RCC 7860 (cell line): ENCODE measurements around the gene MBTD1.

ENCODE experiments used
- DNase-seq: peaks from one replicate; pipeline ENCODE4 v3.0.0-alpha.2; 2015; ENCODE audit warnings: low spot score
- FAIRE-seq: peaks from 2 replicates; lab custom pipeline; 2012; peaks lifted over from hg19 to GRCh38; lab: Jason Lieb, UNC

The MBTD1 gene

DNA sequence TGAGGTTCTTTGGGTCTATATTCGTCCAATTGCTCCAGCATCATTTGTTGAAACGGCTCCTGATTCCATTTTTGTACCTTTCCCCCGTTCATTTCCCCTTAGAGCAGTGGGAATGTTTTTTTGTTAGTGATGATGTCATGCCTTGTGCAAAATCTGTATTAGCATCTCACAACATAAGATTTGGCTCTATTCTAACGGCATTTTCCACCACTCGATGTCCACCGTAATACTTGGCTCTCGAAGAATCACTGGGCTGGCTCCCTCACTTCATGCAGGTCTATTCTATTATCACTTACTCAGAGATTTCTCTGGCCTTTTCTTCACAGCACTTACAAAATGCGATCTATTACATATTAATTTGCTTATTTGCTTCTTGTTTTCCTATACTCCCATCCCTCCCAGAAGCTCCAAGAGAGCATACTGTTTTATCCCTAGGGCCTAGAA lies 107.1 kb downstream of the MBTD1 start:
- FAIRE-seq: no peak
- DNase-seq: no peak

DNA sequence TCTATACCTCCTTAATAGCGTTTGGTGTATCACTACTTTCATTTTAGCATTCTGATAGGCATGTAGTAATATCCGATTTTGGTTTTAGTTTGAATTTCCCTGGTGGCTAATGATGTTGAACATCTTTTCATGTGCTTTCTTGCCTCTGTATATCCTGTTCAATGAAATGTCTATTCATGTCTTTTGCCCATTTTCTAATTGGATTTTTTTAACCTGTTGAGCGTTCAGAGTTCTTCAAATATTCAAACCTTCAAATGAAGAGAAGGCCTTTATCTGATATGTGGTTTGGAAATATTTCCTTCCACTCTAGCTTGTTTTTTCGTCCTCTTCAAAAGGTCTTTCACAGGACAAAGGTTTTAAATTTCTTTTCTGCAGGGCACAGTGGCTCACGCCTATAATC lies 108.9 kb downstream of the MBTD1 start:
- DNase-seq (no peak), FAIRE-seq (no peak)

DNA sequence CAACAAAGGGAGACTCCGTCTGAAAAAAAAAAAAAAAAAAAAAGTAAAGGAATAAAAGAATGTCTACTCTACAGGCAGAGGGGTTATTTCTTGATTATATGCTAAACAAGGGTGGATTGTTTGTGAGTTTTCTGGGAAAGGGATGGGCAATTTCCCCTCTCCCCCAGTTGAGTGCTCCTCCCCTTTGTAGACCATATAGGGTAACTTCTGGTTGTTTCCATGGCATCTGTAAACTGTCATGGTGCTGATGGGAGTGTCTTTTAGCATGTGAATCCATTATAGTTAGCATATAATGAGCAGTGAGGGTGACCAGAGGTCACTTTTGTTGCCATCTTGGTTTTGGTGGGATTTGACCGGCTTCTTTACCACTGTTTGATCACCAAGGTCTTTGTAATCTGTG lies 110.7 kb downstream of the MBTD1 start:
- FAIRE-seq: no peak
- no peak for DNase-seq

DNA sequence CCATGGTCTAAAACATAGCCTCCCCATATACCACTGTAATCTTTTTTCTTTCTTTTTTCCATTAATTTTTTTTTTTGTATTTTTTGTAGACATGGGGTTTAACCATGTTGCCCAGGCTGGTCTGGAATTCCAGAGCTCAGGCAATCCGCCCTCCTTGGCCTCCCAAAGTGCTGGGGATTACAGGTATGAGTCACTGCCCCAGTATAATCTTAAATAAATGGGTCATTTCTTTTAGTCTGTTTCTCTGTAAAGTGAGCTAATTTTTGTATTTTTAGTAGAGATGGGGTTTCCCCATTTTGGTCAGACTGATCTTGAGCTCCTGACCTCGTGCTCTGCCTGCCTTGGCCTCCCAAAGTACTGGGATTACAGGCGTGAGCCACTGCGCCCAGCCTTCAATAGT lies 112.2 kb downstream of the MBTD1 start:
- FAIRE-seq: no peak
- no peak for DNase-seq

DNA sequence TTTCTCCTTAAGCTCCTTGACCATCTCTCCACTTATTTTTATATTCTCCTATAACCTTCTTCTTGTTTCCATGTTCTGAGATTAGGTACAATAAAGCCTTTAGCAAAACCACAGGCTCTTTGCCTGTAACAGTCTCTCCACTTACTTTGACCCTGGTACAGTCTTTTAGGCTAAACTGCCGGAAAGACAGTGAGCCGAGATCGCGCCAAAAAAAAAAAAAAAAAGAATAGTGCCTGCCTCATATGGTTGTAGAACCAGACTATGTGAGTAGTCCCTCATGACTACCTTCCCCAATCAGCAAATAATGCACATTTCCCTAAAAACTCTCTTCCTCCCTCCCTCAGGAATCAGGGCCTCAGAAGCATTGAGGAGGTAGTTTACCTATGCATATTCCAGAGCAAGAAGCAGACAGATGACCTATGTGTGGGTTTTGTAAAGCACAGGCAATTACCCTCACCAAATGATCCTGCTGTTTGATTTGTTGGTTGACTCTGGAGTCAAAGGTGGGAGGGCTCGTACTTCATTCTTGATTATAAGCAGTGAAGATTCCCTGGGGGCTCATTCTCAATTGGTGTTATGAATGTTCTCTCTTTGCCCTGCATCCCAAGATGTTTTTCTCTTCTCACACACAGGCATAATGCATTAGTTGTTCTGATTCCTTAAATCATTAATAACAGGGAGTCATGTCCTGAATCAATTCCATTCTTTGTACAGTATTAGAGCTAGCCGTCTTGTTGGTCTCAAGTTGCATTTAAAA lies 115.4 kb downstream of the MBTD1 start:
- FAIRE-seq: no peak
- no peak for DNase-seq

DNA sequence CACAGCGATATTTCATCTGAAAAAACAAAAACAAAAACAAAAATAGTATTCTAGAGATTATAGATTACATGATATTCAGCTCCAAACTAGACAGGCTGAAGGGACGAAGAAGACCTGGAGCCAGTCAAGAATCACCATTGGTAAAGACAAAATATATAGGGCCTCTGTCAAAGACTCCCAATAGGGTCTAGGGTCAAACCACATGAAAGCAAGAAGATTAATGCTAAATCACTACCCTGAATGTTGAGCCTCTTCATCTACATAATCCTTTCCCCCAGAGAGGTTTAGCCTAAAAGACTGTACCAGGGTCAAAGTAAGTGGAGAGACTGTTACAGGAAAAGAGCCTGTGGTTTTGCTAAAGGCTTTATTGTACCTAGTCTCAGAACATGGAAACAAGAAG lies 117.3 kb downstream of the MBTD1 start:
- FAIRE-seq (no peak), DNase-seq (no peak)

DNA sequence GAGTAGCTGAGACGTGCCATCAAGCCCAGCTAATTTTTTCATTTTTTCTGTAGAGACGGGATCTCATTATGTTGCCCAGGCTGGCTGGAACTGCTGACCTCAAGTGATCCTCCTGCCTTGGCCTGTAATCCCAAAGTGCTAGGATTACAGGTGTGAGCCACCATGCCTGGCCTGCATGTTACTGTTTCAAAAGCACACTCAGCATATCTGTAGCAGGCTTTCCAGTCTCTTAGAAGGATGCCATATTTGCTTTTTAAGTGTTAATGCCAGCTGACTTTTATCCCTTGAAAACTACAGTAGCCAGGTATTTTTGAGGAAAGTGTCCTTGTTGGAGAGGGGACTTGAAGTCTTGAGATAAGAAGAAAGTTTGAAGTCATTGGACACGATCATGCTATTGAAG lies 123.9 kb downstream of the MBTD1 start:
- FAIRE-seq (no peak), DNase-seq (no peak)

DNA sequence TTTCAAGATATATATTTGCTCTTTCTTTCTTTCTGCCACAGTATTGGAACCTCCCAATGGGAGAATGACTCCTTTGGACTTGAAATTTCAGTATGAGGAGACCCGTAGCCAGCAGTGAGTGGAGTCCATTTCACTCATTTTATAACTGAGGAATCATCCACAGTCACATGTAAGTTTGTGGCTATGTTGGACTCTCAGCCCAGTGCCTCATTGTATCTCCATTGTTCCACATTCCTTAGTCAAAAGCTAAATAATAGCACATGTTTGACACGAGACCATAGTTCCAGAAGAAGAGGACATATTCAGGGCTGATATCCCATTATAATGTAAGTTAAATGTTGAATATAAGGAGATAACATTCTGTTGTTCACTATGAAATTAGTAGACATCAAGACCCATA lies 126.5 kb downstream of the MBTD1 start:
- no peak for FAIRE-seq
- no peak for DNase-seq

GRCh38 chr17:51132964-51133319 lies 126.9 kb downstream of the MBTD1 start:
- FAIRE-seq (no peak), DNase-seq (peak; percentile 27)

DNA sequence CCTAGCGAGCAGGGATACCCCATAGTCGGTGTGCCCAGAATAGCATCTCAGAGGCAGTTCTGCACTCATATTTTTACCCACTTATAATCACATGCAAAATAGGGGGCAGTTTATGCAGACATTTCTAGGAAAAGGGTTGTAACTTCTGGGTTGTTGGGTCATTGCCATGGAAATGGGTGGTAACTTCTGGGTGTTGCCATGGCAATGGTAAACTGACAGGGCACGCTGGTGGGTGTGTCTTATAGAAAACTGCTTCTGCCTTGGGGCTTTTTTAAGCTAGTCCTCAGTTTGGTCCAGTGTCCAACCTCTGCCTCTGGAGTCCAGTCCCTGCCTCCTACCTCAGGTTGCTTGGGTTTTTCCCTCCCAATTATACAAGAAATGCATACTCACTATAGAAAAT lies 131.8 kb downstream of the MBTD1 start:
- no peak for DNase-seq
- FAIRE-seq: no peak
